T-helper 17 cell (primary cell): ENCODE measurements around the gene VENTX. TPM values are rescaled to one million over a fixed set of nuclear protein-coding genes. Genes with fewer than 3 reads are reported as not detected.

Source experiments
- ATAC-seq: fragments of 150-1000 bp; cut with Tn5 transposase; 2 replicates; pipeline ENCODE4 v1.10.0; 2021; ENCODE audit warnings: mild to moderate bottlenecking, moderate library complexity
- DNase-seq, 3 donors: peaks; one replicate each; pipeline versions ENCODE4 v3.0.0 to v3.0.0-alpha.2; 2020 to 2021
- H3K9me3 ChIP-seq: one replicate; pipeline ENCODE4 v1.7.0; 2013; ENCODE audit warnings: low read length, mild to moderate bottlenecking; ENCODE audit not compliant: control insufficient read depth, poor library complexity, severe bottlenecking
- H3K27ac Mint-ChIP-seq: one replicate; pipeline ENCODE4 v1.8.0; 2022; ENCODE audit warnings: mild to moderate bottlenecking, moderate library complexity, mixed read lengths
- H3K27me3 Mint-ChIP-seq: one replicate; pipeline ENCODE4 v1.8.0; 2022; ENCODE audit warnings: mixed read lengths
- H3K36me3 Mint-ChIP-seq: one replicate; pipeline ENCODE4 v1.8.0; 2022; ENCODE audit warnings: low read depth, mixed read lengths
- H3K4me1 Mint-ChIP-seq: one replicate; pipeline ENCODE4 v1.8.0; 2022; ENCODE audit warnings: mild to moderate bottlenecking, mixed read lengths
- H3K4me3 Mint-ChIP-seq: one replicate; pipeline ENCODE4 v1.8.0; 2022; ENCODE audit warnings: mild to moderate bottlenecking, moderate library complexity, mixed read lengths
- total RNA-seq, 4 donors: library from RNA in 2 of 4; stranded (reverse) in 2 of 4; gene quantifications; one replicate each; pipeline ENCODE4 v1.2.3 and lab custom pipeline; 2022 to 2026

Gene VENTX
- total RNA-seq, 2 donors from 2014 or later: 0.21 to 0.52 TPM

- DNase-seq: no peak
- peaks cover 52% of the 10 kb centered on the region for H3K27me3 Mint-ChIP-seq
- H3K36me3 Mint-ChIP-seq: peaks cover 7% of the 10 kb centered on the region
- peaks cover 26% of the 10 kb centered on the region for H3K4me1 Mint-ChIP-seq
- no peaks in the 10 kb centered on the region for H3K9me3 ChIP-seq
- peak overlapping the region; percentile 61 for H3K4me3 Mint-ChIP-seq
- no peak for ATAC-seq
- no peak overlapping the region for H3K27ac Mint-ChIP-seq
Measured at GRCh38 chr10:133239990-133240389, 2.3 kb downstream of the VENTX start.

DNA sequence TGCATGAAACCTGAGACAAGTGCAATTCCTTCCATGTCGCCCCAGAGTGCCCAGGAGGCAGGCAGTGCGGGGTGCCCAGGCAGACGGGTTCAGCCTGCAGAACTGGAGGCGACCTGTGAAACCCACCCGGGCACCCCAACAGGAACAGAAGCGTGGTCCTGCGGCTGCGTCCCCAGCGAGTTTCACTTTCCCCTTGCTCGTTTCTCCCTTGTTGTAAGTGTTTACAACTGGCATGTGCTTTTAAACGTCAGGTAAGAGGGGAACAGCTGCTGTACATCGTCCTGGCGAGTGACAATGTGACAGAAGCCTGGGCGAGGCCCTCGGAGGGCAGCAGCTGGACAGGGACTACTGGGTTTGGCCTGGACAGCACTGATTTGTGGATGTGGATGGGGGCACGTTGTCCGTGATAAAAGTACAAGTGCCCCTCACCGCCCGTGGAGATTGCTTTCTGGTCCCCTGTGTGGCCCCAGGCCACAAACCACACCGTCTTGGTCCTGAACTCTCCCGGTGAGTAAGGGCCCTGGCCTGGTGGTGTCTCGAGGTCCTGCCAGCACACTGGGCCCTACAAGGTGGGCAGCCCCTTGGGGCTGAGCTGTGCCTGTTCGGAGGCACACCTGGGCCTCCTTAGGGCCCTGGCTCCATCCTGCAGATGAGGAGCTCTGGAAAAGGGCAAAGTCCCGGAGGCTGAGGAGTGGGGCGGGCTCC lies 4.0 kb downstream of the VENTX start:
- peak overlapping the region; percentile 86 for H3K4me3 Mint-ChIP-seq
- H3K9me3 ChIP-seq: no peaks in the 10 kb centered on the region
- peaks cover 50% of the 10 kb centered on the region for H3K27me3 Mint-ChIP-seq
- H3K27ac Mint-ChIP-seq: no peak overlapping the region
- peaks cover 21% of the 10 kb centered on the region for H3K4me1 Mint-ChIP-seq
- ATAC-seq (peak; percentile 12), DNase-seq (no peak)
- peaks cover 7% of the 10 kb centered on the region for H3K36me3 Mint-ChIP-seq

DNA sequence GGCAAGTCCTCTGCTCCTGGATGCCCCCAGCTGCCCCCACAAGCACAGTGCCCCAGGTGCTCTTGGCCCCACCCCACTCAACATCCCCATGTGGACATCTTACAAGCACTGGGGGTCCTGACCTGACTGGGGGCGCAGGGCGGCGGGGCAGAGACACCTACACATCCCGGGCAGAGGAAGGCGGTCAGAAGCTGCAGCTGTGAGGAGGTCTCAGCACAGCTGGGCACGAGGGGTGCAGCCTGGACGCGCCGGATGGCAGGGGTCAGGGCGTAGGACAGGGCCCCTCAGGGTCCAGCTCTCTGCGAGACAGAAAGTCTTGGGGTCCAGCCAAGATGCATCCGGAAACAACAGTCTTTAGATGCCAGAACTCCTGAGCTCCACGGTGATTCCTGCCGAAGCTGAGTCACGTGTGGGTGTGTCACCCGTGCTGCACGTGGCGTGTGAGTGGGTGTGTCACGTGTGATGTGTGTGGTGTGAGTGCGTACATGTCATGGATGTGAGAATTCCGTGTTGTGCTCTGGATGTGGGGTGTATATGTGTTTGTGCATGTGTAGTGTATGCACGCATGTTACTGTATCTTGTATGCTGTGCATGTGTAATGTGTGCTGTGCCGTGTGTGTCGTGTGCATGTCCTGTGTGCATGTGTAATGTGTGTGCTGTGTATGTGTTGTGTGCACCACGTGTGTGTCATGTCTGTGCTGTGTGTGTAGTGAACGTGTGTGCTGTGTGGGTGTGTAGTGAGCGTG lies 5.1 kb downstream of the VENTX start:
- H3K27me3 Mint-ChIP-seq: peaks cover 50% of the 10 kb centered on the region
- peaks cover 7% of the 10 kb centered on the region for H3K36me3 Mint-ChIP-seq
- peak overlapping the region; percentile 72 for H3K4me3 Mint-ChIP-seq
- H3K9me3 ChIP-seq: no peaks in the 10 kb centered on the region
- no peak for DNase-seq
- no peak overlapping the region for H3K27ac Mint-ChIP-seq
- no peak for ATAC-seq
- peaks cover 18% of the 10 kb centered on the region for H3K4me1 Mint-ChIP-seq

GRCh38 chr10:133243593-133243992 lies 5.9 kb downstream of the VENTX start:
- H3K36me3 Mint-ChIP-seq: peaks cover 7% of the 10 kb centered on the region
- no peak overlapping the region for H3K27ac Mint-ChIP-seq
- peaks cover 18% of the 10 kb centered on the region for H3K4me1 Mint-ChIP-seq
- H3K9me3 ChIP-seq: no peaks in the 10 kb centered on the region
- ATAC-seq: no peak
- H3K27me3 Mint-ChIP-seq: peaks cover 48% of the 10 kb centered on the region
- peak overlapping the region; percentile 72 for H3K4me3 Mint-ChIP-seq
- no peak for DNase-seq

- peaks cover 14% of the 10 kb centered on the region for H3K36me3 Mint-ChIP-seq
- peaks cover 45% of the 10 kb centered on the region for H3K27me3 Mint-ChIP-seq
- peaks cover 26% of the 10 kb centered on the region for H3K4me1 Mint-ChIP-seq
- no peak overlapping the region for H3K4me3 Mint-ChIP-seq
- no peak overlapping the region for H3K27ac Mint-ChIP-seq
- no peaks in the 10 kb centered on the region for H3K9me3 ChIP-seq
- ATAC-seq (no peak), DNase-seq (no peak)
Measured at GRCh38 chr10:133245439-133246235, 8.0 kb downstream of the VENTX start.

- peaks cover 11% of the 10 kb centered on the region for H3K36me3 Mint-ChIP-seq
Measured at GRCh38 chr10:133246236-133246626, 8.6 kb downstream of the VENTX start.

GRCh38 chr10:133247681-133248333 lies 10.2 kb downstream of the VENTX start:
- DNase-seq: no peak

More at GRCh38 chr10:133246236-133246626, 8.6 kb downstream of the VENTX start:
- ATAC-seq: no peak
- Mint-ChIP-seq H3K27me3 (peaks cover 39% of the 10 kb centered on the region), H3K27ac (no peak overlapping the region), H3K4me1 (peaks cover 22% of the 10 kb centered on the region), H3K4me3 (no peak overlapping the region)
- H3K9me3 ChIP-seq: no peaks in the 10 kb centered on the region
- no peak for DNase-seq

GRCh38 chr10:133248334-133248715 lies 10.7 kb downstream of the VENTX start:
- ATAC-seq: no peak
- no peaks in the 10 kb centered on the region for H3K9me3 ChIP-seq
- Mint-ChIP-seq H3K27me3 (peaks cover 18% of the 10 kb centered on the region), H3K36me3 (peaks cover 8% of the 10 kb centered on the region), H3K27ac (no peak overlapping the region), H3K4me1 (peaks cover 9% of the 10 kb centered on the region), H3K4me3 (no peak overlapping the region)
- DNase-seq: no peak

More at GRCh38 chr10:133247681-133248333, 10.2 kb downstream of the VENTX start:
- ATAC-seq: no peak
- H3K36me3 Mint-ChIP-seq: peaks cover 11% of the 10 kb centered on the region
- H3K9me3 ChIP-seq: no peaks in the 10 kb centered on the region
- no peak overlapping the region for H3K27ac Mint-ChIP-seq
- peaks cover 23% of the 10 kb centered on the region for H3K27me3 Mint-ChIP-seq
- peaks cover 13% of the 10 kb centered on the region for H3K4me1 Mint-ChIP-seq
- H3K4me3 Mint-ChIP-seq: no peak overlapping the region

- Mint-ChIP-seq H3K4me3 (no peak overlapping the region), H3K27me3 (peaks cover 10% of the 10 kb centered on the region), H3K4me1 (peaks cover 9% of the 10 kb centered on the region), H3K27ac (no peak overlapping the region), H3K36me3 (peaks cover 8% of the 10 kb centered on the region)
- H3K9me3 ChIP-seq: no peaks in the 10 kb centered on the region
- no peak for DNase-seq
- no peak for ATAC-seq
Measured at GRCh38 chr10:133249094-133249780, 11.6 kb downstream of the VENTX start.

DNA sequence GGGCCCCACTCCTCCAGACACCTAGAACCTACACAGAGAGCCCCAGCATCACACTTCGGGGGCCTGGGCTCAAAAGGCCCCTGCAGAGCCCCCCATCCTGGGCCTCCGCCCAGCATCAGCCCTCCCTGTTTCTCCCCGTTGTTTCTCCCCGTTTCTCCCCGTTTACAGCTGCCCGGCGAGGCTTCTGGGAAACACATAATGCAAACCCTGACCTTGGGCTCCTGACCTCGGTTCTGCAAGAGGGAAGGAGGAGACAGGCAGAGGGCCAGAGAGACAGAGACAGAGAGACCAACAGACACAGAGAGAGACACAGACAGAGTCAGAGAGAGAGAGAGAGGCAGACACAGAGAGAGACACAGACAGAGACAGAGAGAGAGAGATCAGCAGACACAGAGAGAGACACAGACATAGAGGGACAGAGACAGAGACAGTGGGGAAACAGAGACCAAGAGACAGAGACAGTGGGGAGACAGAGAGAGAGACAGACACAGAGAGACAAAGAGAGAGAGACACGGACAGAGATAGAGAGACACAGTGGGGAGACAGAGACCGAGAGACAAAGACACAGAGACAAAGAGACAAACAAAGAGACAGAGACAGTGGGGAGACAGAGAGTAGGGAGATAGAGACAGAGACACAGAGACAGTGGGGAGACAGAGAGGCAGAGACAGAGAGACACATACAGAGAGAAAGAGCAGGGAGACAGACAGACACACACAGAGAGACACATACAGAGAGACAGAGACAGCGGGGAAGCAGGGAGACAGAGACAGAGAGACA lies 12.5 kb downstream of the VENTX start:
- H3K9me3 ChIP-seq: no peaks in the 10 kb centered on the region
- Mint-ChIP-seq H3K4me1 (peaks cover 9% of the 10 kb centered on the region), H3K4me3 (peak overlapping the region; percentile 28), H3K27me3 (peaks cover 10% of the 10 kb centered on the region), H3K36me3 (peaks cover 10% of the 10 kb centered on the region), H3K27ac (peak overlapping the region; percentile 79)
- no peak for ATAC-seq
- no peak for DNase-seq

- Mint-ChIP-seq H3K27ac (no peak overlapping the region), H3K4me1 (peaks cover 9% of the 10 kb centered on the region), H3K4me3 (no peak overlapping the region), H3K36me3 (peaks cover 10% of the 10 kb centered on the region), H3K27me3 (peaks cover 10% of the 10 kb centered on the region)
- no peaks in the 10 kb centered on the region for H3K9me3 ChIP-seq
- ATAC-seq: no peak
- no peak for DNase-seq
Measured at GRCh38 chr10:133251388-133252222, 13.9 kb downstream of the VENTX start.
